SK-N-SH treated with all-trans-retinoic acid at 6 μM for 48 hours (cell line): Measurements from ENCODE around the gene DENND1A.

ENCODE experiments used
- ATAC-seq: fragments of 200-7000 bp; cut with Tn5 transposase; 3 replicates; pipeline ENCODE4 v1.9.1; 2020; ENCODE audit warnings: mild to moderate bottlenecking, moderate library complexity
- ARNTL ChIP-seq: fragments of 450-650 bp; formaldehyde crosslinking; IDR thresholded peaks from 2 replicates; pipeline ENCODE4 v1.5.0; 2020; ENCODE audit warnings: low read depth, mild to moderate bottlenecking, moderate library complexity, borderline replicate concordance
- BACH2 ChIP-seq: fragments of 250-450 bp; sonication (Bioruptor Pico); IDR thresholded peaks from 2 replicates; pipeline ENCODE4 v1.9.0; 2021; ENCODE audit warnings: mild to moderate bottlenecking, borderline replicate concordance
- CSDC2 ChIP-seq: fragments of 250-450 bp; sonication (Bioruptor Pico); IDR thresholded peaks from 2 replicates; pipeline ENCODE4 v1.5.0; 2020; ENCODE audit warnings: mild to moderate bottlenecking, moderate library complexity
- ESRRG ChIP-seq: fragments of 250-450 bp; sonication (Bioruptor Pico); IDR thresholded peaks from 2 replicates; pipeline ENCODE4 v1.6.1; 2021; ENCODE audit warnings: mild to moderate bottlenecking
- GLIS3 ChIP-seq: fragments of 250-450 bp; sonication (Bioruptor Pico); IDR thresholded peaks from 2 replicates; pipeline ENCODE4 v1.5.0; 2020; ENCODE audit warnings: mild to moderate bottlenecking, moderate library complexity
- ISL1 ChIP-seq: fragments of 250-450 bp; sonication (Bioruptor Pico); IDR thresholded peaks from 2 replicates; pipeline ENCODE4 v2.1.2; 2022; ENCODE audit warnings: mild to moderate bottlenecking, moderate library complexity
- OSR1 ChIP-seq: fragments of 250-450 bp; sonication (Bioruptor Pico); IDR thresholded peaks from 2 replicates; pipeline ENCODE4 v1.8.0; 2022; ENCODE audit warnings: moderate library complexity, mild to moderate bottlenecking, inconsistent platforms
- PPARA ChIP-seq: fragments of 250-450 bp; sonication (Bioruptor Pico); IDR thresholded peaks from 2 replicates; pipeline ENCODE4 v1.5.0; 2020; ENCODE audit warnings: mild to moderate bottlenecking, borderline replicate concordance
- RARB ChIP-seq: fragments of 250-450 bp; sonication (Bioruptor Pico); IDR thresholded peaks from 2 replicates; pipeline ENCODE4 v1.8.0; 2021; ENCODE audit warnings: mild to moderate bottlenecking, moderate library complexity
- SNAI2 ChIP-seq: fragments of 250-450 bp; sonication (Bioruptor Pico); IDR thresholded peaks from 2 replicates; pipeline ENCODE4 v1.5.0; 2020; ENCODE audit warnings: mild to moderate bottlenecking, moderate library complexity
- TCF4 ChIP-seq: fragments of 250-450 bp; sonication (Bioruptor Pico); IDR thresholded peaks from 2 replicates; pipeline ENCODE4 v1.8.0; 2021; ENCODE audit warnings: mild to moderate bottlenecking, moderate library complexity, borderline replicate concordance
- ZFP3 ChIP-seq: fragments of 250-450 bp; sonication (Bioruptor Pico); IDR thresholded peaks from 2 replicates; pipeline ENCODE4 v1.5.0; 2020; ENCODE audit warnings: mild to moderate bottlenecking, moderate library complexity
- ZFP30 ChIP-seq: fragments of 450-650 bp; formaldehyde crosslinking; IDR thresholded peaks from 2 replicates; pipeline ENCODE4 v1.5.0; 2022; ENCODE audit warnings: mild to moderate bottlenecking, moderate library complexity
- ZNF565 ChIP-seq: fragments of 450-650 bp; formaldehyde crosslinking; conservative IDR thresholded peaks from 2 replicates; pipeline ENCODE4 v1.5.0; 2020; ENCODE audit warnings: low read depth, mild to moderate bottlenecking, moderate library complexity
- ZNF70 ChIP-seq: fragments of 450-650 bp; formaldehyde crosslinking; IDR thresholded peaks from 2 replicates; pipeline ENCODE4 v1.5.0; 2020; ENCODE audit warnings: mild to moderate bottlenecking, moderate library complexity
- ZNF8 ChIP-seq: fragments of 450-650 bp; formaldehyde crosslinking; IDR thresholded peaks from 2 replicates; pipeline ENCODE4 v1.5.0; 2020; ENCODE audit warnings: mild to moderate bottlenecking, moderate library complexity
- TF ChIP-seq, protein P1 (sequence below): fragments of 250-450 bp; sonication (Bioruptor Pico); IDR thresholded peaks from 2 replicates; pipeline ENCODE4 v1.8.0; 2021; ENCODE audit warnings: low read depth, mild to moderate bottlenecking, moderate library complexity, borderline replicate concordance
- TF ChIP-seq, protein P2 (sequence below): fragments of 250-450 bp; sonication (Bioruptor Pico); IDR thresholded peaks from 2 replicates; pipeline ENCODE4 v1.5.1; 2021; ENCODE audit warnings: mild to moderate bottlenecking, moderate library complexity
- TF ChIP-seq, protein P3 (sequence below): fragments of 250-450 bp; sonication (Bioruptor Pico); IDR thresholded peaks from 2 replicates; pipeline ENCODE4 v1.5.0; 2020; ENCODE audit warnings: mild to moderate bottlenecking, moderate library complexity
- TF ChIP-seq, protein P4 (sequence below): fragments of 250-450 bp; sonication (Bioruptor Pico); IDR thresholded peaks from 2 replicates; pipeline ENCODE4 v1.8.0; 2020; ENCODE audit warnings: mild to moderate bottlenecking, moderate library complexity, borderline replicate concordance
- TF ChIP-seq, protein P5 (sequence below): fragments of 250-450 bp; sonication (Bioruptor Pico); IDR thresholded peaks from 2 replicates; pipeline ENCODE4 v1.5.1; 2020; ENCODE audit warnings: low read depth, mild to moderate bottlenecking, moderate library complexity

Gene DENND1A

DNA sequence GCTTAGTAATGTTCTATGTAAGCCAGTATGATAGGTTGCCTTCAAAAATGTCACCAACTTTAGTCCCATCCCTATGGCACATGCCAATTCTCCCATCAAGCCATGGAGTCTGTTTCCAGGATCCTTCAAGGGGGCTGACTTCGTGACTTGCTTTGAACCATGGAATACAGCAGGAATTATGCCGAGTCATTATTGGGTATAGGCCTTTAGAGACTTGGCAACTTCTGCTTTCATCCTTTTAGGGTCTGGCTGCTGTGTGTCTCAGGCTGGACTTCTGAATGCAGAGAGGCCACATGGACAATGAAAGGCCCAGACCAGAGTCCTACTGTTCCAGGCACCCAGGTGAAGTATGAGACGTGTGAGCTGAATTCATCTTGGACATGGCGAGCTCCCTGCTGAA, 109.8 kb downstream of the DENND1A start:
- ATAC-seq: no peak
- TF ChIP-seq GLIS3 (CRISPR knock-in tag) (no peak), ESRRG (CRISPR knock-in tag) (no peak), OSR1 (CRISPR knock-in tag) (no peak), TCF4 (no peak), ARNTL (CRISPR knock-in tag) (no peak), PPARA (CRISPR knock-in tag) (no peak), RARB (CRISPR knock-in tag) (no peak), SNAI2 (no peak), ZFP30 (CRISPR knock-in tag) (no peak), ZNF8 (CRISPR knock-in tag) (no peak)
- TF ChIP-seq, protein P1, sequence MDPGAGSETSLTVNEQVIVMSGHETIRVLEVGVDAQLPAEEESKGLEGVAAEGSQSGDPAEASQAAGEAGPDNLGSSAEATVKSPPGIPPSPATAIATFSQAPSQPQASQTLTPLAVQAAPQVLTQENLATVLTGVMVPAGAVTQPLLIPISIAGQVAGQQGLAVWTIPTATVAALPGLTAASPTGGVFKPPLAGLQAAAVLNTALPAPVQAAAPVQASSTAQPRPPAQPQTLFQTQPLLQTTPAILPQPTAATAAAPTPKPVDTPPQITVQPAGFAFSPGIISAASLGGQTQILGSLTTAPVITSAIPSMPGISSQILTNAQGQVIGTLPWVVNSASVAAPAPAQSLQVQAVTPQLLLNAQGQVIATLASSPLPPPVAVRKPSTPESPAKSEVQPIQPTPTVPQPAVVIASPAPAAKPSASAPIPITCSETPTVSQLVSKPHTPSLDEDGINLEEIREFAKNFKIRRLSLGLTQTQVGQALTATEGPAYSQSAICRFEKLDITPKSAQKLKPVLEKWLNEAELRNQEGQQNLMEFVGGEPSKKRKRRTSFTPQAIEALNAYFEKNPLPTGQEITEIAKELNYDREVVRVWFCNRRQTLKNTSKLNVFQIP: no peak
- TF ChIP-seq, protein P2, sequence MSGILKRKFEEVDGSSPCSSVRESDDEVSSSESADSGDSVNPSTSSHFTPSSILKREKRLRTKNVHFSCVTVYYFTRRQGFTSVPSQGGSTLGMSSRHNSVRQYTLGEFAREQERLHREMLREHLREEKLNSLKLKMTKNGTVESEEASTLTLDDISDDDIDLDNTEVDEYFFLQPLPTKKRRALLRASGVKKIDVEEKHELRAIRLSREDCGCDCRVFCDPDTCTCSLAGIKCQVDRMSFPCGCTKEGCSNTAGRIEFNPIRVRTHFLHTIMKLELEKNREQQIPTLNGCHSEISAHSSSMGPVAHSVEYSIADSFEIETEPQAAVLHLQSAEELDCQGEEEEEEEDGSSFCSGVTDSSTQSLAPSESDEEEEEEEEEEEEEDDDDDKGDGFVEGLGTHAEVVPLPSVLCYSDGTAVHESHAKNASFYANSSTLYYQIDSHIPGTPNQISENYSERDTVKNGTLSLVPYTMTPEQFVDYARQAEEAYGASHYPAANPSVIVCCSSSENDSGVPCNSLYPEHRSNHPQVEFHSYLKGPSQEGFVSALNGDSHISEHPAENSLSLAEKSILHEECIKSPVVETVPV: no peak
- TF ChIP-seq, protein P3, sequence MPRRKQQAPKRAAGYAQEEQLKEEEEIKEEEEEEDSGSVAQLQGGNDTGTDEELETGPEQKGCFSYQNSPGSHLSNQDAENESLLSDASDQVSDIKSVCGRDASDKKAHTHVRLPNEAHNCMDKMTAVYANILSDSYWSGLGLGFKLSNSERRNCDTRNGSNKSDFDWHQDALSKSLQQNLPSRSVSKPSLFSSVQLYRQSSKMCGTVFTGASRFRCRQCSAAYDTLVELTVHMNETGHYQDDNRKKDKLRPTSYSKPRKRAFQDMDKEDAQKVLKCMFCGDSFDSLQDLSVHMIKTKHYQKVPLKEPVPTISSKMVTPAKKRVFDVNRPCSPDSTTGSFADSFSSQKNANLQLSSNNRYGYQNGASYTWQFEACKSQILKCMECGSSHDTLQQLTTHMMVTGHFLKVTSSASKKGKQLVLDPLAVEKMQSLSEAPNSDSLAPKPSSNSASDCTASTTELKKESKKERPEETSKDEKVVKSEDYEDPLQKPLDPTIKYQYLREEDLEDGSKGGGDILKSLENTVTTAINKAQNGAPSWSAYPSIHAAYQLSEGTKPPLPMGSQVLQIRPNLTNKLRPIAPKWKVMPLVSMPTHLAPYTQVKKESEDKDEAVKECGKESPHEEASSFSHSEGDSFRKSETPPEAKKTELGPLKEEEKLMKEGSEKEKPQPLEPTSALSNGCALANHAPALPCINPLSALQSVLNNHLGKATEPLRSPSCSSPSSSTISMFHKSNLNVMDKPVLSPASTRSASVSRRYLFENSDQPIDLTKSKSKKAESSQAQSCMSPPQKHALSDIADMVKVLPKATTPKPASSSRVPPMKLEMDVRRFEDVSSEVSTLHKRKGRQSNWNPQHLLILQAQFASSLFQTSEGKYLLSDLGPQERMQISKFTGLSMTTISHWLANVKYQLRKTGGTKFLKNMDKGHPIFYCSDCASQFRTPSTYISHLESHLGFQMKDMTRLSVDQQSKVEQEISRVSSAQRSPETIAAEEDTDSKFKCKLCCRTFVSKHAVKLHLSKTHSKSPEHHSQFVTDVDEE (CRISPR knock-in tag): no peak
- TF ChIP-seq, protein P4, sequence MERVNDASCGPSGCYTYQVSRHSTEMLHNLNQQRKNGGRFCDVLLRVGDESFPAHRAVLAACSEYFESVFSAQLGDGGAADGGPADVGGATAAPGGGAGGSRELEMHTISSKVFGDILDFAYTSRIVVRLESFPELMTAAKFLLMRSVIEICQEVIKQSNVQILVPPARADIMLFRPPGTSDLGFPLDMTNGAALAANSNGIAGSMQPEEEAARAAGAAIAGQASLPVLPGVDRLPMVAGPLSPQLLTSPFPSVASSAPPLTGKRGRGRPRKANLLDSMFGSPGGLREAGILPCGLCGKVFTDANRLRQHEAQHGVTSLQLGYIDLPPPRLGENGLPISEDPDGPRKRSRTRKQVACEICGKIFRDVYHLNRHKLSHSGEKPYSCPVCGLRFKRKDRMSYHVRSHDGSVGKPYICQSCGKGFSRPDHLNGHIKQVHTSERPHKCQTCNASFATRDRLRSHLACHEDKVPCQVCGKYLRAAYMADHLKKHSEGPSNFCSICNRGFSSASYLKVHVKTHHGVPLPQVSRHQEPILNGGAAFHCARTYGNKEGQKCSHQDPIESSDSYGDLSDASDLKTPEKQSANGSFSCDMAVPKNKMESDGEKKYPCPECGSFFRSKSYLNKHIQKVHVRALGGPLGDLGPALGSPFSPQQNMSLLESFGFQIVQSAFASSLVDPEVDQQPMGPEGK (CRISPR knock-in tag): no peak
- TF ChIP-seq, protein P5, sequence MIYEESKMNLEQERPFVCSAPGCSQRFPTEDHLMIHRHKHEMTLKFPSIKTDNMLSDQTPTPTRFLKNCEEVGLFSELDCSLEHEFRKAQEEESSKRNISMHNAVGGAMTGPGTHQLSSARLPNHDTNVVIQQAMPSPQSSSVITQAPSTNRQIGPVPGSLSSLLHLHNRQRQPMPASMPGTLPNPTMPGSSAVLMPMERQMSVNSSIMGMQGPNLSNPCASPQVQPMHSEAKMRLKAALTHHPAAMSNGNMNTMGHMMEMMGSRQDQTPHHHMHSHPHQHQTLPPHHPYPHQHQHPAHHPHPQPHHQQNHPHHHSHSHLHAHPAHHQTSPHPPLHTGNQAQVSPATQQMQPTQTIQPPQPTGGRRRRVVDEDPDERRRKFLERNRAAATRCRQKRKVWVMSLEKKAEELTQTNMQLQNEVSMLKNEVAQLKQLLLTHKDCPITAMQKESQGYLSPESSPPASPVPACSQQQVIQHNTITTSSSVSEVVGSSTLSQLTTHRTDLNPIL (CRISPR knock-in tag): no peak
- TF ChIP-seq, all 23 proteins: peak for 0

DNA sequence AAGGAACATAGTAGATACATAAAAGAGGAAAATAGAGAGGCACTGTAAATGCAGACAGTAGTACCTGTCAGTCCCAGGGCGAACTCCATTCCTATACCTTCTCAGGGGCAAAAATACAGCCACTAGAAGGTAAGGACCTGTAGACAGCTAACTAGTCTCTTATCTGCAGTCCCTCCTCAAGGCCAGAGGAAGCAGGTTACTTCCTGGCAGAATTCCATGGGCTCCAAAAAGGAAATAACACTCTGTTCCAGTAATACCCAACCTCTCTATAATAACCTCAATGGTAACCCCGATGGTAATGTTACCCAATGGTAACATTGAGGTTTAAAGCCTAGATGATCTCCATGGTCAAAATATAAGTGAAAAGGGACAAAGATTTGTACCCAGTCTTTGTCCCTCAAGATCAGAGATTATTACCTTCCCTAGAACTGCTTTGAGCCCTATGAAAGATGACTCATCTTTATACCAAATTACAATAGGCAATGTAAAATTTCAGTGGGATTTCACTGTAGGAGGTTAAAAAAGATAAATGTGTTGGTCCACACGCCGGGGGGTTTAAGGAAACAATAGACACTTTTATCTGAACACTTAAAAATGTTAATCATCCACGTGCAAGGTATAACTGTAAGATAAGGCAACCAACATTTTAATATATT, 113.0 kb downstream of the DENND1A start:
- ATAC-seq: no peak
- TF ChIP-seq, protein P2: no peak
- TF ChIP-seq, protein P1: no peak
- TF ChIP-seq, protein P4 (CRISPR knock-in tag): no peak
- no peak for TF ChIP-seq ZFP3 (CRISPR knock-in tag)
- no peak for TF ChIP-seq CSDC2 (CRISPR knock-in tag)
- no peak for TF ChIP-seq PPARA (CRISPR knock-in tag)
- no peak for TF ChIP-seq ZNF565 (CRISPR knock-in tag)
- TF ChIP-seq TCF4: no peak
- no peak for TF ChIP-seq ISL1 (CRISPR knock-in tag)
- TF ChIP-seq ZNF70 (CRISPR knock-in tag): no peak
- no peak for TF ChIP-seq OSR1 (CRISPR knock-in tag)
- no peak for TF ChIP-seq BACH2 (CRISPR knock-in tag)
- no peak for TF ChIP-seq ESRRG (CRISPR knock-in tag)
- no peak for TF ChIP-seq RARB (CRISPR knock-in tag)
- TF ChIP-seq ARNTL (CRISPR knock-in tag): no peak
- TF ChIP-seq ZFP30 (CRISPR knock-in tag): no peak
- TF ChIP-seq GLIS3 (CRISPR knock-in tag): no peak
